Endothelial cell of umbilical vein (primary cell): Measurements from ENCODE around the gene PSTPIP1. TPM values are rescaled to one million over a fixed set of nuclear protein-coding genes. Genes with fewer than 3 reads are reported as not detected.

Experiments used
- BruUV-seq: library from RNA; stranded (reverse); fragments of 400-500 nt; replicated peaks from 2 replicates; lab custom pipeline; 2021; lab: Mats Ljungman, UMichigan
- CTCF ChIA-PET: fragments of 300-600, 350-600 bp; sonication (Branson Sonifier 250); formaldehyde crosslinking; loops from one replicate; lab custom pipeline; 2021; ENCODE audit warnings: antibody characterized with exemption, inconsistent platforms; lab: Charles Lee
- POLR2A ChIA-PET: fragments of 300-600, 350-600 bp; sonication (Branson Sonifier 250); formaldehyde crosslinking; loops from one replicate; lab custom pipeline; 2021; ENCODE audit warnings: antibody characterized with exemption, inconsistent platforms; lab: Charles Lee
- DNase-seq: peaks from one replicate; pipeline ENCODE4 v3.0.0-alpha.2; 2011; ENCODE audit warnings: low read depth, low spot score
- FAIRE-seq: peaks from 2 replicates; lab custom pipeline; 2011; peaks lifted over from hg19 to GRCh38; lab: Jason Lieb, UNC
- H2AFZ ChIP-seq: 2 replicates; pipeline ENCODE4 v1.6.0; 2012; ENCODE audit warnings: low read depth, low read length, control low read depth, inconsistent platforms
- H3K27ac ChIP-seq: 2 replicates; pipeline ENCODE4 v1.5.1; 2011; ENCODE audit warnings: low read depth, mild to moderate bottlenecking, control low read depth, low read length, moderate library complexity; ENCODE audit not compliant: insufficient read depth
- H3K27me3 ChIP-seq, 2 experiments: 2 replicates each; pipeline versions ENCODE4 v1.6.0 to v1.6.1; 2011; ENCODE audit warnings: low read length in 2 of 2, mixed read lengths in 1 of 2; ENCODE audit not compliant: control insufficient read depth in 2 of 2, insufficient read depth in 2 of 2
- H3K36me3 ChIP-seq, 2 experiments: 2 replicates in 1 of 2; 3 replicates in 1 of 2; pipeline ENCODE4 v1.5.1; 2011; ENCODE audit warnings: low read length in 2 of 2, mild to moderate bottlenecking in 1 of 2, moderate library complexity in 1 of 2; ENCODE audit not compliant: control insufficient read depth in 2 of 2, insufficient read depth in 2 of 2; ENCODE audit errors: extremely low read depth in 1 of 2
- H3K4me1 ChIP-seq: 3 replicates; pipeline ENCODE4 v1.5.1; 2011; ENCODE audit warnings: mild to moderate bottlenecking, low read length; ENCODE audit not compliant: control insufficient read depth, insufficient read depth; ENCODE audit errors: extremely low read depth
- H3K4me2 ChIP-seq: 2 replicates; pipeline ENCODE4 v1.6.1; 2011; ENCODE audit warnings: low read length, control low read depth, mixed read lengths; ENCODE audit not compliant: insufficient read depth
- H3K4me3 ChIP-seq, 3 experiments: fragments of 200-600 bp in 1 of 3; sonication (generic), shearing (Covaris generic) in 1 of 3; replicated peaks in 1 of 3; 2 replicates each; pipeline ENCODE4 v1.5.1; 2011 to 2016; ENCODE audit warnings: control low read depth in 3 of 3, low read length in 3 of 3, mild to moderate bottlenecking in 2 of 3, inconsistent platforms in 1 of 3, low read depth in 1 of 3, moderate library complexity in 1 of 3; ENCODE audit not compliant: insufficient read depth in 1 of 3
- H3K79me2 ChIP-seq: 2 replicates; pipeline ENCODE4 v1.6.0; 2012; ENCODE audit warnings: low read length, inconsistent platforms; ENCODE audit not compliant: control insufficient read depth, insufficient read depth
- H3K9ac ChIP-seq: replicated peaks from 2 replicates; pipeline ENCODE3; 2011; ENCODE audit warnings: low read length, control low read depth; ENCODE audit not compliant: insufficient read depth; ENCODE audit errors: extremely low read depth
- H3K9me1 ChIP-seq: replicated peaks from 3 replicates; pipeline ENCODE4 v1.6.0; 2011; ENCODE audit warnings: mild to moderate bottlenecking, low read length; ENCODE audit not compliant: control insufficient read depth, insufficient read depth; ENCODE audit errors: extremely low read depth
- H3K9me3 ChIP-seq: replicated peaks from 2 replicates; pipeline ENCODE4 v1.5.1; 2012; ENCODE audit warnings: low read length, inconsistent platforms; ENCODE audit not compliant: control insufficient read depth, insufficient read depth
- H4K20me1 ChIP-seq: replicated peaks from 2 replicates; pipeline ENCODE3; 2011; ENCODE audit warnings: mild to moderate bottlenecking, low read length; ENCODE audit not compliant: control insufficient read depth, insufficient read depth; ENCODE audit errors: extremely low read depth
- CTCF ChIP-seq, 2 donors: IDR thresholded peaks; 1 replicate in 1 of 2; 2 replicates in 1 of 2; pipeline ENCODE4 v1.5.1; 2011; ENCODE audit warnings: low read length in 2 of 2, mild to moderate bottlenecking in 2 of 2, moderate library complexity in 2 of 2, control low read depth in 1 of 2, inconsistent platforms in 1 of 2, low read depth in 1 of 2; ENCODE audit not compliant: insufficient read depth in 1 of 2; ENCODE audit errors: extremely low read depth in 1 of 2
- EZH2 ChIP-seq: IDR thresholded peaks from 2 replicates; pipeline ENCODE4 v1.6.1; 2012; ENCODE audit warnings: borderline replicate concordance, low read depth, mild to moderate bottlenecking, moderate library complexity, low read length, inconsistent platforms; ENCODE audit not compliant: severe bottlenecking
- FOS ChIP-seq: IDR thresholded peaks from 2 replicates; pipeline ENCODE4 v1.6.1; 2011; ENCODE audit warnings: mild to moderate bottlenecking, low read length, moderate library complexity, borderline replicate concordance; ENCODE audit not compliant: insufficient read depth
- GATA2 ChIP-seq: IDR thresholded peaks from 2 replicates; pipeline ENCODE4 v1.7.0; 2011; ENCODE audit warnings: low read depth, mild to moderate bottlenecking, moderate library complexity, mixed read lengths, low read length; ENCODE audit not compliant: insufficient read length, insufficient read depth
- JUN ChIP-seq: IDR thresholded peaks from 2 replicates; pipeline ENCODE4 v1.6.1; 2011; ENCODE audit warnings: borderline replicate concordance, low read depth; ENCODE audit not compliant: insufficient read length, insufficient read depth
- MAX ChIP-seq: IDR thresholded peaks from 2 replicates; pipeline ENCODE4 v1.6.1; 2011; ENCODE audit not compliant: insufficient read depth, insufficient read length
- MYC ChIP-seq: IDR thresholded peaks from one replicate; pipeline ENCODE4 v1.6.1; 2011; ENCODE audit warnings: mild to moderate bottlenecking, low read depth, low read length
- POLR2A ChIP-seq: IDR thresholded peaks from 2 replicates; pipeline ENCODE4 v1.6.1; 2012; ENCODE audit warnings: low read depth, mild to moderate bottlenecking, control low read depth, low read length
- POLR2AphosphoS5 ChIP-seq: IDR thresholded peaks from 2 replicates; pipeline ENCODE4 v1.6.1; 2012; ENCODE audit warnings: low read depth, mild to moderate bottlenecking, control low read depth, low read length, moderate library complexity; ENCODE audit not compliant: insufficient read depth
- dilution Hi-C: fragments of 300-500 bp; cut with MboI; formaldehyde crosslinking; loops from one replicate; pipeline ENCODE4 v1.15.0; 2019; ENCODE audit warnings: low sequenced_read_pairs; ENCODE audit not compliant: extremely low pct_ligation_motif_present
- intact Hi-C: fragments of 100-400 bp; cut with micrococcal nuclease; formaldehyde crosslinking; loops from one replicate; pipeline ENCODE4 v1.10.0; 2022
- polyA plus RNA-seq, 4 experiments: library from polyadenylated mRNA; depleted of rRNA in 3 of 4; stranded (reverse) in 3 of 4; unstranded in 1 of 4; fragments of >200 nt; gene quantifications; 2 replicates each; pipeline versions ENCODE4 v1.2.1 to v1.2.3, GENCODE V29; 2011 to 2012; ENCODE audit warnings: missing spikeins in 1 of 4
- total RNA-seq: library from RNA; stranded (reverse); gene quantifications from 2 replicates; pipeline ENCODE4 v1.2.3, GENCODE V29; 2021

PSTPIP1 gene
- total and polyA plus RNA-seq, 2 donors (not counting 3 experiments of a cell fraction or from before 2014, with no cell fraction given), result not detected

GRCh38 chr15:76987276-76987675, 7.7 kb upstream of the PSTPIP1 start:
- H3K9me1 ChIP-seq, result no peaks in the 10 kb centered on the region
- H3K4me3 ChIP-seq, result no peak overlapping the region
- H2AFZ ChIP-seq, result no peak overlapping the region
- intact Hi-C loops (no loop called here), dilution Hi-C loops (no loop called here)
- BruUV-seq, result no TSS peak
- DNase-seq (no peak), FAIRE-seq (no peak)
- H4K20me1 ChIP-seq, result no peaks in the 10 kb centered on the region
- H3K27me3 ChIP-seq, result peaks cover 0 to 2% of the 10 kb centered on the region in 2 experiments
- TF ChIP-seq GATA2, result no peak
- TF ChIP-seq EZH2, result no peak
- no peak for TF ChIP-seq MAX
- TF ChIP-seq CTCF (IDR thresholded peaks at IDR 0.05; ENCODE audit: extremely low read depth in 1 of 2, insufficient read depth in 1 of 2, low read depth in 1 of 2, low read length in 2 of 2), result no peak
- TF ChIP-seq POLR2AphosphoS5, result no peak
- TF ChIP-seq POLR2A, result no peak
- TF ChIP-seq MYC, result no peak
- TF ChIP-seq FOS, result no peak
- no peak for TF ChIP-seq JUN
- H3K4me2 ChIP-seq, result no peak overlapping the region
- H3K36me3 ChIP-seq, result no peaks in the 10 kb centered on the region
- H3K79me2 ChIP-seq, result no peaks in the 10 kb centered on the region
- no peaks in the 10 kb centered on the region for H3K9me3 ChIP-seq
- H3K27ac ChIP-seq, result no peak overlapping the region
- H3K4me1 ChIP-seq, result no peaks in the 10 kb centered on the region
- CTCF ChIA-PET, result interaction anchor here (0.7 kb wide), 1 partner anchor 121 kb away, joined by 3 read pairs; no protein-coding TSS in a partner anchor
- no peak overlapping the region for H3K9ac ChIP-seq
- POLR2A ChIA-PET, result no interaction called here
